H1 (cell line): ENCODE data around the gene IL6ST. TPM values are rescaled to one million over a fixed set of nuclear protein-coding genes. Genes with fewer than 3 reads are reported as not detected.

Experiments
- CTCF ChIA-PET: fragments of 300-600 bp; sonication (Branson Sonifier 250); formaldehyde crosslinking; loops from one replicate; lab custom pipeline; 2021; ENCODE audit not compliant: partially characterized antibody; lab: Charles Lee
- POLR2A ChIA-PET: fragments of 300-600 bp; sonication (Branson Sonifier 250); formaldehyde crosslinking; loops from one replicate; lab custom pipeline; 2021; ENCODE audit warnings: inconsistent platforms; ENCODE audit not compliant: partially characterized antibody; lab: Charles Lee
- DNase-seq, 2 experiments: peaks; one replicate each; pipeline versions ENCODE4 v3.0.0 to v3.0.0-alpha.2; 2010 to 2022; ENCODE audit warnings: low spot score in 2 of 2, low read depth in 1 of 2, mixed read lengths in 1 of 2
- FAIRE-seq: peaks from 2 replicates; lab custom pipeline; 2011; peaks lifted over from hg19 to GRCh38; lab: Jason Lieb, UNC
- H2AFZ ChIP-seq: 2 replicates; pipeline ENCODE4 v1.8.1; 2012; ENCODE audit warnings: low read length, inconsistent platforms
- H2AK5ac ChIP-seq: 2 replicates; pipeline ENCODE4 v1.6.1; 2013; ENCODE audit warnings: low read depth, low read length
- H2BK120ac ChIP-seq: replicated peaks from 2 replicates; pipeline ENCODE3; 2013; ENCODE audit warnings: low read depth, low read length, inconsistent platforms
- H2BK12ac ChIP-seq: 2 replicates; pipeline ENCODE4 v1.6.1; 2013; ENCODE audit warnings: low read depth, low read length
- H2BK15ac ChIP-seq: 2 replicates; pipeline ENCODE4 v1.6.1; 2013; ENCODE audit warnings: low read length
- H2BK20ac ChIP-seq: 2 replicates; pipeline ENCODE4 v1.6.1; 2013; ENCODE audit warnings: low read length
- H2BK5ac ChIP-seq: 2 replicates; pipeline ENCODE4 v1.6.1; 2013; ENCODE audit warnings: low read depth, low read length
- H3K14ac ChIP-seq: 2 replicates; pipeline ENCODE4 v1.6.1; 2013; ENCODE audit warnings: inconsistent platforms; ENCODE audit not compliant: insufficient read length
- H3K18ac ChIP-seq: 2 replicates; pipeline ENCODE4 v1.6.1; 2013; ENCODE audit warnings: low read length; ENCODE audit errors: extremely low read depth
- H3K23ac ChIP-seq: 2 replicates; pipeline ENCODE4 v1.6.1; 2013; ENCODE audit warnings: inconsistent platforms; ENCODE audit not compliant: insufficient read length
- H3K23me2 ChIP-seq: 2 replicates; pipeline ENCODE4 v1.6.1; 2013; ENCODE audit warnings: low read depth, low read length
- H3K27ac ChIP-seq: 2 replicates; pipeline ENCODE4 v1.6.1; 2011; ENCODE audit warnings: low read depth, low read length, inconsistent platforms
- H3K27me3 ChIP-seq, 4 experiments: replicated peaks in 1 of 4; 1 replicate in 1 of 4; 2 replicates in 3 of 4; pipeline versions ENCODE4 v1.6.1 to v1.8.1; 2011 to 2013; ENCODE audit warnings: low read length in 3 of 4, mild to moderate bottlenecking in 3 of 4, inconsistent platforms in 2 of 4, mixed read lengths in 2 of 4, moderate library complexity in 1 of 4; ENCODE audit not compliant: control insufficient read depth in 3 of 4, insufficient read depth in 3 of 4; ENCODE audit errors: extremely low read depth in 1 of 4
- H3K36me3 ChIP-seq, 4 experiments: 2 replicates each; pipeline versions ENCODE4 v1.6.1 to v1.8.1; 2011 to 2013; ENCODE audit warnings: mild to moderate bottlenecking in 4 of 4, low read length in 3 of 4, moderate library complexity in 2 of 4, control low read depth in 1 of 4, inconsistent platforms in 1 of 4; ENCODE audit not compliant: insufficient read depth in 4 of 4, control insufficient read depth in 2 of 4
- H3K4ac ChIP-seq: replicated peaks from 2 replicates; pipeline ENCODE3; 2013; ENCODE audit warnings: low read length, low read depth, mixed read lengths, inconsistent platforms; ENCODE audit not compliant: insufficient read length
- H3K4me1 ChIP-seq, 4 experiments: replicated peaks in 1 of 4; 1 replicate in 1 of 4; 2 replicates in 3 of 4; pipeline versions ENCODE4 v1.6.1 to v1.8.1; 2011 to 2013; ENCODE audit warnings: low read length in 3 of 4, inconsistent platforms in 2 of 4, mixed read lengths in 1 of 4; ENCODE audit not compliant: insufficient read depth in 4 of 4, control insufficient read depth in 3 of 4
- H3K4me2 ChIP-seq, 2 experiments: 2 replicates each; pipeline versions ENCODE4 v1.6.1 to v1.8.1; 2011 to 2013; ENCODE audit warnings: low read depth in 2 of 2, low read length in 2 of 2, control low read depth in 1 of 2, inconsistent platforms in 1 of 2, mild to moderate bottlenecking in 1 of 2; ENCODE audit not compliant: insufficient read depth in 1 of 2
- H3K4me3 ChIP-seq, 4 experiments: fragments of 200-600, 300-600 bp in 1 of 4; sonication (generic), shearing (Covaris generic), sonication (Bioruptor Twin) in 1 of 4; 2 replicates each; pipeline versions ENCODE4 v1.5.1 to v1.8.1; 2011 to 2016; ENCODE audit warnings: low read length in 4 of 4, low read depth in 3 of 4, control low read depth in 2 of 4, inconsistent platforms in 2 of 4, mild to moderate bottlenecking in 2 of 4, mixed read lengths in 1 of 4, moderate library complexity in 1 of 4; ENCODE audit not compliant: insufficient read depth in 2 of 4; ENCODE audit errors: extremely low read depth in 1 of 4
- H3K56ac ChIP-seq: replicated peaks from 2 replicates; pipeline ENCODE3; 2013; ENCODE audit warnings: low read depth, mild to moderate bottlenecking, mixed read lengths, low read length, inconsistent platforms; ENCODE audit not compliant: insufficient read length
- H3K79me1 ChIP-seq: 2 replicates; pipeline ENCODE4 v1.6.1; 2013; ENCODE audit warnings: low read depth, low read length, control low read depth
- H3K79me2 ChIP-seq, 2 experiments: 2 replicates each; pipeline versions ENCODE4 v1.6.1 to v1.8.1; 2012 to 2013; ENCODE audit warnings: low read length in 2 of 2, mild to moderate bottlenecking in 2 of 2, inconsistent platforms in 1 of 2; ENCODE audit not compliant: insufficient read depth in 2 of 2, control insufficient read depth in 1 of 2
- H3K9ac ChIP-seq, 4 experiments: replicated peaks in 1 of 4; 1 replicate in 1 of 4; 2 replicates in 3 of 4; pipeline versions ENCODE4 v1.6.1 to v1.8.1; 2011 to 2013; ENCODE audit warnings: low read depth in 3 of 4, low read length in 3 of 4, control low read depth in 2 of 4, mild to moderate bottlenecking in 2 of 4, moderate library complexity in 2 of 4, inconsistent platforms in 1 of 4; ENCODE audit errors: extremely low read depth in 1 of 4
- H3K9me3 ChIP-seq, 2 experiments: 2 replicates each; pipeline versions ENCODE4 v1.6.1 to v1.8.1; 2012 to 2013; ENCODE audit warnings: mild to moderate bottlenecking in 2 of 2, moderate library complexity in 2 of 2, control low read depth in 1 of 2, inconsistent platforms in 1 of 2, low read depth in 1 of 2, low read length in 1 of 2, mixed read lengths in 1 of 2; ENCODE audit not compliant: insufficient read depth in 2 of 2
- H4K20me1 ChIP-seq, 2 experiments: replicated peaks in 1 of 2; 2 replicates each; pipeline versions ENCODE3 to v1.8.1; 2011 to 2013; ENCODE audit warnings: inconsistent platforms in 2 of 2, low read length in 2 of 2, mild to moderate bottlenecking in 1 of 2; ENCODE audit not compliant: insufficient read depth in 2 of 2, control insufficient read depth in 1 of 2
- H4K5ac ChIP-seq: 2 replicates; pipeline ENCODE4 v1.6.1; 2013; ENCODE audit warnings: low read length, low read depth, mixed read lengths, inconsistent platforms; ENCODE audit not compliant: insufficient read length
- H4K8ac ChIP-seq: 2 replicates; pipeline ENCODE4 v1.8.0; 2013; ENCODE audit warnings: mild to moderate bottlenecking, moderate library complexity, low read length, inconsistent platforms; ENCODE audit not compliant: insufficient read depth; ENCODE audit errors: extremely low read depth
- H4K91ac ChIP-seq: replicated peaks from 2 replicates; pipeline ENCODE3; 2013; ENCODE audit warnings: low read length, mixed read lengths, inconsistent platforms; ENCODE audit not compliant: insufficient read length
- BCL11A ChIP-seq, 2 experiments: IDR thresholded peaks; one replicate each; pipeline ENCODE4 v1.6.1; 2011; ENCODE audit warnings: low read depth in 2 of 2, low read length in 2 of 2, mild to moderate bottlenecking in 2 of 2
- CBX8 ChIP-seq: fragments of 300-800, 300-1000 bp; sonication (generic); IDR thresholded peaks from 2 replicates; pipeline ENCODE4 v1.7.1; 2016; ENCODE audit warnings: low read depth, low read length, borderline replicate concordance
- RAD21 ChIP-seq, 2 experiments: IDR thresholded peaks in 1 of 2; conservative IDR thresholded peaks in 1 of 2; 2 replicates each; pipeline ENCODE4 v1.6.1; 2011; ENCODE audit warnings: low read depth in 2 of 2, low read length in 2 of 2, improper control_type of control experiment in 1 of 2, inconsistent platforms in 1 of 2, mild to moderate bottlenecking in 1 of 2, moderate library complexity in 1 of 2
- WGBS, 2 experiments: shearing (Covaris generic) in 1 of 2; methylation state at CpG; one replicate each; pipeline versions ENCODE4 v1.1.6 to v1.1.7; 2013 to 2015; ENCODE audit warnings: low lambda C conversion rate in 2 of 2, mixed read lengths in 2 of 2, inconsistent platforms in 1 of 2, low coverage in 1 of 2, missing lambda C conversion rate in 1 of 2; ENCODE audit not compliant: insufficient replicate concordance in 2 of 2, insufficient coverage in 1 of 2, insufficient read length in 1 of 2; ENCODE audit errors: extremely low coverage in 1 of 2, missing lambda C conversion rate in 1 of 2; 5-methylcytosine and 5-hydroxymethylcytosine counted together
- polyA plus RNA-seq, 7 experiments: library from polyadenylated mRNA; depleted of rRNA in 3 of 7; stranded (reverse) in 5 of 7; unstranded in 2 of 7; fragments of >200 nt in 5 of 7; fragments of 200-250 nt in 2 of 7; gene quantifications; 1 replicate in 5 of 7; 2 replicates in 1 of 7; 4 replicates in 1 of 7; pipeline versions ENCODE4 v1.2.1 to v1.2.3, GENCODE V29; 2011 to 2013; ENCODE audit warnings: missing spikeins in 2 of 7, mixed read lengths in 2 of 7
- total RNA-seq: library from RNA; stranded (reverse); fragmentation: NEBNext Ultra II Directional; extraction: Animal tissue kit (Norgen Biotek cat#: 25700); gene quantifications from 2 replicates; pipeline ENCODE4 v1.2.1, GENCODE V29; 2021

Gene IL6ST
- total and polyA plus RNA-seq, 2 of the 8 experiments (the other 6 are each of a cell fraction or from before 2014, with no cell fraction given): 1.4 to 11.1 TPM

DNA sequence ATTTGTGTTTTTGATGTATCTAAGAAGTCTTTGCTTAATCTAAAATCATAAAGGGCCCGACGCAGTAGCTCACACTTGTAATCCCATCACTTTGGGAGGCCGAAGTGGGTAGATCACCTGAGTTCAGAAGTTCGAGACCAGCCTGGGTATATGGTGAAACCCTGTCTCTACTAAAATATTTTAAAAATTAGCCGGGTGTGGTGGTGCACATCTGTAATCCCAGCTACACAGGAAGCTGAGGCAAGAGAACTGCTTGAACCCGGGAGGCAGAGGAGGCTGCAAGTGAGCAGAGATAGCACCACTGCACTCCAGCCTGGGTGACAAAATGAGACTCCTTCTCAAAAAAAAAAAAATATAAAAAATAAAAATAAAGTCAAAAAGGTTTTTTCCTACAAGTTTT lies 9.6 kb downstream of the IL6ST start:
- Histone ChIP-seq H3K4me2 (no peak overlapping the region), H3K23ac (no peak overlapping the region), H3K56ac (no peak overlapping the region), H3K9me3 (no peaks in the 10 kb centered on the region), H3K79me1 (no peaks in the 10 kb centered on the region), H3K14ac (no peak overlapping the region), H4K8ac (no peak overlapping the region), H2BK120ac (no peak overlapping the region), H3K4ac (no peak overlapping the region), H2BK20ac (no peak overlapping the region), H2AK5ac (no peak overlapping the region), H3K27me3 (no peaks in the 10 kb centered on the region), H3K4me1 (no peaks in the 10 kb centered on the region), H2BK12ac (no peak overlapping the region), H2AFZ (no peak overlapping the region), H3K18ac (no peak overlapping the region), H3K4me3 (no peak overlapping the region), H3K27ac (no peak overlapping the region), H4K5ac (no peak overlapping the region), H3K9ac (no peak overlapping the region), H3K23me2 (no peaks in the 10 kb centered on the region), H2BK5ac (no peak overlapping the region), H2BK15ac (no peak overlapping the region), H3K36me3 (no peaks in the 10 kb centered on the region), H3K79me2 (no peaks in the 10 kb centered on the region), H4K20me1 (peaks cover 0 to 2% of the 10 kb centered on the region in 2 experiments), H4K91ac (no peak overlapping the region)
- DNase-seq (no peak), FAIRE-seq (no peak)
- no peak for TF ChIP-seq RAD21 (IDR thresholded peaks at IDR 0.05 in 1 of 2, conservative IDR thresholded peaks at IDR 0.05 in 1 of 2; ENCODE audit: low read depth in 2 of 2, low read length in 2 of 2)
- TF ChIP-seq BCL11A (IDR thresholded peaks at IDR 0.05; ENCODE audit: low read depth in 2 of 2, low read length in 2 of 2): no peak
- no peak for TF ChIP-seq CBX8
- ChIA-PET CTCF (interaction anchor here (1.6 kb wide), 1 partner anchor 215 kb away, joined by 3 read pairs; no protein-coding TSS in a partner anchor), POLR2A (no interaction called here)
- WGBS, 2 experiments: 93% methylated on average over 6 of the region's 6 CpGs; no CpG with 5 or more reads in 1 of the 2 experiments
